ENCODE measurements around the gene RGS19. TPM values are rescaled to one million over a fixed set of nuclear protein-coding genes. Genes with fewer than 3 reads are reported as not detected.

The RGS19 gene
- total and polyA plus RNA-seq, 4 donors: 4.9 to 12.9 (median 6.3) TPM

DNA sequence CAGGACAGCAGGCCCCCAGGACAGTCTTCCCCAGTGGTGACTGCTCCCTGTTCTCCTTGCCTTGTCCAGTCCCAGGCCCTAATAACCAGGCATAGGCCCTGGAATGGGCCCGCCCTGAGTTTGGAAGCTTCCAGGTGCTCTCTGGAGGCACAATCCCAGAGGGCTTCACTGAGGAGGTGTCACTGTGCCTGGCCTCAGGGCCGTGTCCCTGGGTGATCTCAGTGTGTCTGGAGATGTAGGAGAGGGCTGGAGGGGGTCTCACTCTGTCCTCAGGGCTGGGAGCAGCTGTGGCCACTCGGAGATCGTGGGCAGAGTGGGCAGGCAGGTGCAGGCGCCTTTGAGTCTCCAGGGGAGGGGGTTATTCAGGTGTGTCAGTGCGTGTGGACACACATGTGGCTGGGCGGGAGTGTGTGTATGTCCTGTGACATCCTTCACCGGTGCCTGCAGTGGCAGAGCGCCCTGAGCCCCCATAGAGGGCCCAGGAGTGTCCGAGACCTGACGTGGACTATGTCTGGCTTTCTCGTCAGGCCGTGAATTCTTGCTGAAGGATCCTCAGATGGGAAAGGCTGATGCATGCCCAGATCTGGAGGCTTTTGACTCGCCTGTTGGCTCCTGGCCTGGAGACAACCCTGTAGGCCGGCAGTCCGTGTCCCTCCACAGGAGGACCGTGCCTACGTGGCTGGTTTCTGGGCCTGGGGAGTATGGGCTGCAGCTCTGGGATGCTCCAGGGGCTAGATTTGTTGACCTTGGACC, 33.5 kb upstream of the RGS19 start:
- no peak for DNase-seq (ENCODE audit: low spot score)
- no peaks in the 10 kb centered on the region for H3K9me3 ChIP-seq (ENCODE audit: control insufficient read depth in 4 of 4, low read length in 3 of 4)
- no peak for TF ChIP-seq TAF1 (conservative IDR thresholded peaks at IDR 0.05)
- TF ChIP-seq EGR1 (IDR thresholded peaks at IDR 0.05; ENCODE audit: low read depth in 2 of 2): no peak
- TF ChIP-seq, protein P1, sequence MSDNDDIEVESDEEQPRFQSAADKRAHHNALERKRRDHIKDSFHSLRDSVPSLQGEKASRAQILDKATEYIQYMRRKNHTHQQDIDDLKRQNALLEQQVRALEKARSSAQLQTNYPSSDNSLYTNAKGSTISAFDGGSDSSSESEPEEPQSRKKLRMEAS (IDR thresholded peaks at IDR 0.05): no peak
- no peak for TF ChIP-seq JUND (IDR thresholded peaks at IDR 0.05)
- no peak for TF ChIP-seq HNF4A (conservative IDR thresholded peaks at IDR 0.05)
- no peak for TF ChIP-seq REST (IDR thresholded peaks at IDR 0.05)
- H3K27me3 ChIP-seq (ENCODE audit: control insufficient read depth in 4 of 4, insufficient read depth in 4 of 4, low read length in 3 of 4): no peaks in the 10 kb centered on the region
- no peak overlapping the region for H3K27ac ChIP-seq (ENCODE audit: low read depth in 1 of 2, low read length in 2 of 2)
- WGBS: 85% methylated on average over 18 of the region's 18 CpGs
- no peak overlapping the region for H3K4me3 ChIP-seq (ENCODE audit: low read depth in 1 of 3, low read length in 3 of 3)
- no peak overlapping the region for H3K9ac ChIP-seq (ENCODE audit: low read depth in 1 of 2, low read length in 2 of 2)
- no peaks in the 10 kb centered on the region for H3K4me1 ChIP-seq (ENCODE audit: control insufficient read depth in 4 of 4, insufficient read depth in 4 of 4, low read length in 3 of 4)
- no peaks in the 10 kb centered on the region for H3K36me3 ChIP-seq (ENCODE audit: control insufficient read depth in 4 of 4, insufficient read depth in 3 of 4, low read depth in 1 of 4, low read length in 3 of 4)

- Histone ChIP-seq H3K36me3 (ENCODE audit: control insufficient read depth in 4 of 4, insufficient read depth in 3 of 4, low read depth in 1 of 4, low read length in 3 of 4) (no peaks in the 10 kb centered on the region), H3K4me3 (ENCODE audit: low read depth in 1 of 3, low read length in 3 of 3) (no peak overlapping the region), H3K9ac (ENCODE audit: low read depth in 1 of 2, low read length in 2 of 2) (no peak overlapping the region), H3K9me3 (ENCODE audit: control insufficient read depth in 4 of 4, low read length in 3 of 4) (no peaks in the 10 kb centered on the region), H3K27me3 (ENCODE audit: control insufficient read depth in 4 of 4, insufficient read depth in 4 of 4, low read length in 3 of 4) (no peaks in the 10 kb centered on the region), H3K27ac (ENCODE audit: low read depth in 1 of 2, low read length in 2 of 2) (no peak overlapping the region), H3K4me1 (ENCODE audit: control insufficient read depth in 4 of 4, insufficient read depth in 4 of 4, low read length in 3 of 4) (no peaks in the 10 kb centered on the region)
- 79% methylated on average over 19 of the region's 19 CpGs for WGBS
- TF ChIP-seq YY1 (IDR thresholded peaks at IDR 0.05) (no peak), RXRA (IDR thresholded peaks at IDR 0.05) (no peak), HNF4A (conservative IDR thresholded peaks at IDR 0.05) (no peak), JUND (IDR thresholded peaks at IDR 0.05) (no peak), REST (IDR thresholded peaks at IDR 0.05) (no peak)
- DNase-seq (ENCODE audit: low spot score): no peak
These were observed 32.7 kb upstream of the RGS19 start for GRCh38 chr20:64111841-64112641.

All from liver (tissue), 9 donors.